HG02763 (cell line): ENCODE measurements around the gene SLIT3.

Experiments used
- ATAC-seq: cut with Tn5 transposase; IDR thresholded peaks from one replicate; pipeline ENCODE4 v1.9.1; 2021; ENCODE audit warnings: mild to moderate bottlenecking, moderate library complexity; ENCODE audit not compliant: unreplicated experiment

Gene SLIT3

DNA sequence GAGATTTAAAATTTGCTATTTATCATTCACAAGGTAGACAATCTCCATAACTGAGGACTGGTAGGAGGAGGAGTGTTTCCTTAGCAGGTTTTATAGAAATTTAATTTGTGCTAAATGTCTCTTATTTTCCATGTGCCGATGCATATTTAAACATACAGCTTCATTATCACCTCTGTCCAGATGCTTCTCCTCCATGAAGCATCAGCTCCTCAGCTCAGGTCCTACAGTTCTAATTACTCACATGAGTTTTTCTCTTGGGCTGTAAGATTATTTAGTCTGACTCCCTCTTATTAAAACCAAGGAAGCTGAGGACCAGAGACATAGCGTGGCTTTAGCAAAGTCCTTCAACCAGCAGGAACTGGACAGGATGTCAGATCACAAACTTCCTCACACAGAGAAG is 421.6 kb downstream of the SLIT3 start:
- ATAC-seq, result peak; percentile 4

- ATAC-seq, result no peak
Observed at GRCh38 chr5:168878135-168878745, 422.7 kb downstream of the SLIT3 start.

- ATAC-seq, result no peak
Observed at GRCh38 chr5:168877132-168877892, 423.6 kb downstream of the SLIT3 start.

DNA sequence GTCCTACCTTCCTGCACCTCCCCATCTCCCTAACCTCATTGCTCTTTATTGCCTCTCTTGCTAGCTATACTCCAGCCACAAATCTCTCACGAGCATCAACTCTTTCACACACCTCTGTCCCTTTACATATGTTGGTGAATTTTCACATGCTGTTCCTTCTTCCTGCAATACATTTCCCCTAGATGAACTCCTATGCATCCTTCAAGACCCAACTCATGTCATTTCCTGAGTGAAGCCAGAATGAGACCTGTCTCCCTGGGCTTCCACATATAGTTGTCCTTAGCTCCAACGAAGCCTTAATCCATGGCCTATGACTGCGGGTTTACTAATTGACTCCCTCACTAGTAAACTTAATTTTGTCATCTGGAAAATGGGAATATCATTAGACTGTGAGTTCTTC is 424.5 kb downstream of the SLIT3 start:
- ATAC-seq, result no peak

DNA sequence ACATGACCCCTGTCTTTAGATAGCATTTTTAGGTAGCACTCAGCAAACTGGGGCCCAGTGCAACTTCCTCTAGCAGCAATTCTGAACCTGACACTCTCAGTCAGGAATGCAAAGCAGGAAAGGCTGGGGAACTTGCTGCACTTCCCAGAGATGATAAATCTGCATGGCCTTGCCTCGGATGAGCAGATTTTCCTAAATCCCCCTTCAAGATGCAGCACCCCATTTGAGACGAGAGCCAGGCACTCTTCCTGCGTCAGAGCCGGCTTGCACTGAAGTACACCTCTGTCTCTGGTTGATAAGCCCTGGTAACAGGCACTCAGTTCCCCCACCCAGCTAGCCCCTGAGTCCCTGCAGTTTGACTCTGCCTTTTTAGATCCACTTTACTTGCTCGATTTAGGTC is 425.1 kb downstream of the SLIT3 start:
- no peak for ATAC-seq

- no peak for ATAC-seq
Observed at GRCh38 chr5:168874713-168875380, 426.1 kb downstream of the SLIT3 start.

DNA sequence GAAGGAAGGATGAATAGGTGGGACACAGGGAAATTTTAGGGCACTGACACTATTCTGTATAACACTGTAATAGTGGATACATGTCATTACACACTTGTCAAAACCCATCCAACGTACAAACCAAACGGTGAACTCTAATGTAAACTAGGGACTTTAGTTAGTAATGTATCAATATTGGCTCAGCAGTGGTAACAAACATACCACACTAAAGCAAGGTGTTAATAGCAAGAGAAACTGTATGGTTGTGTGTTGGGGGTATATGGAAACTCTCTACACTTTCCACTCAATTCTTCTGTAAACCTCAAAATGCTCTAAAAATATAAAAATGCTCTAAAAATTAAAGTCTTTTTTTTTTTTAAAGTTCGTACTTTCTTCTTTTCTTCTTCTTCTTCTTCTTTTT is 428.7 kb downstream of the SLIT3 start:
- ATAC-seq, result no peak

DNA sequence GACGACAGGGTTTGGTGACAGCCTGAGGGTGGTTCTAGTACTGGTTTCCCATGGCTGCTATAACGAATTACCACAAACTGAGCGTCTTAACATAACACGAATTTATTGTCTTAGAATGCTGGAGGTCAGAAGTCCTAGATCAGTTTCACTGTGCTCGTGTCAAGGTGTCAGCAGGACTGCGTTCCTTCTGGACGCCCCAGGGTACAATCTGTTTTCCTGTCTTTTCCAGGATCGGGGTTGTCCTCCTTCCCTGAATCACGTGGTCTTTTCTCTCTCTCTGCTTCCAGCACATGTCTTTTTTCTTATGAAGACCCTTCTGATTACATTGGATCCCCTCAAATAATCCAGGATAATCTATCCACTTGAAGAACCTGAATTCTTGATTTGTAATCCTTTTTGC is 430.0 kb downstream of the SLIT3 start:
- ATAC-seq, result no peak

- ATAC-seq, result no peak
Observed at GRCh38 chr5:168869615-168870227, 431.2 kb downstream of the SLIT3 start.

- no peak for ATAC-seq
Observed at GRCh38 chr5:168867241-168867640, 433.7 kb downstream of the SLIT3 start.

- ATAC-seq, result no peak
Observed at GRCh38 chr5:168865968-168866367, 435.0 kb downstream of the SLIT3 start.

GRCh38 chr5:168863021-168863420 is 437.9 kb downstream of the SLIT3 start:
- no peak for ATAC-seq

DNA sequence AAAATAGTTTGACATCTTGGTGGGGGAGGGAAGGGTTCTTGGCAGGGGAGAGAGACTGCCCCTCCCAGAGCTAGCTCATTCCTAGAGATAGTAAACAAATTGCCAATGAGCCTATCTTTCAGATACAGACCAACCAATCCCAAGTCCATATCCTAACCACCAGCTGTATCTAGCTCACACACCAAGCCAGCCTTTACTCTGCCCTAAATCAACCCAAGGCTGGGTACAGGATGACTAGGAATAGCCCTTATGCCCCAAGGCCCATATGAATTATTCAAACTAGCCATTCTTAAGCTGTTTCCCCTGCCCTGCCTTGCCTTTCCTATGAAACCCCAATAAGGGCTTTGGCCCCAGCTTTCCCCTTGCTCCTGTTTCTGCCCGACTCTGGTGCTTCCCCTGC is 440.4 kb downstream of the SLIT3 start:
- ATAC-seq, result no peak

DNA sequence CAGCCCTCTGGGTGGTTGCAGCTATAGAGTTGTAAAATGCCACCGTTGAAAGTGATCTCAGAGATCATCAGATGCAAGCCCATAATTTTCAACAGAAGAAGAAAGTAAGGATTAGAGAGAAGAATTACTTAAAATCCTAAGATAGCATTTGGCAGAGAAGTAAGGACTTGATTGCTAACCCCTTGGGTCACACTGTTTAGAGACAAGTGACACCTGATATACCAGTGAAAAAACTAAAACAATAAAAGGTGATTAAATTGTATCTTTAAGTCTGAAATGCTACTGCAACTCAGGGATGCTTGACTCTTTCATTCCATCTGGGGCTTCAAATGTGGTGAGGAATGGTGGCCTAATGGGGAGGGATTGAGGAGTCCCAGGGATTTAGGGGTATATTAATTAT is 440.9 kb downstream of the SLIT3 start:
- ATAC-seq, result no peak

GRCh38 chr5:168859471-168859870 is 441.5 kb downstream of the SLIT3 start:
- ATAC-seq, result no peak

DNA sequence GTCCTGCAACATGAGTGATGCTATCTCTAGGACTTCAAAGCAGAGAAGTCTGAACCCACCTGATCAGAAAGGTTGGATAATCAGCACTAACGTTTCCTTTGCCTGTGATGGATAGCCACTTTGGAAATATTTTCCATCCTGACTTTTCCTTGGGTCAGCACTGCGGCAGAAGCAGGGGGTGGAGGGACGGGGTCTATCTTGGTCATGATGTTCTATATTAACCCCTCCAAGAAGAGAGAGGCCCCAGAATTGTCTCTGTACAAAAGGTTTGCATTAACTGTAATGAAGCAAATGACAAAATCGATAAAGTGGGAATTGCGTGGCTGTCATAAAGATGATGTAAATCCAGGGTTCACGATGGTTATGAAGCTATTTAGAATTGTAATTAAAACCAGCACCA is 441.9 kb downstream of the SLIT3 start:
- no peak for ATAC-seq

DNA sequence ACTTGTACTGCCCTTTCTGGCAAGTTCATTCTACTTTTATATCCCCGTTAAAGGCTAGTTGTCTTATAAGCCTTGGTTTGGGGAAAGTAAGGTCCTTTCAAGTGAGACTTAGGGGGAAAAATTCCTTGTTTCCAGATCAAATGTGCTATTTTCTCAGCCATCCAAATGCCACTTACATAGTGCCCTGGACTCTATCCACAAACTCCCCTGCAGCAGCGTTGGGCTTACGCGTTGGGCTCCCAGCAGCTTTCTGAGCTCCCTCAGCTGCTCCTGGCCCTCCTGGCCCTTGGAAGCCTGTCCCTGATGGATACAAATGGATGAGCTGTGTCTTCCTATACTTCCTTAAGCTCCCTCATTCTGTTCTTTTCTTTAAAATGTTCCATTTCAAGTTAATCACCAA is 442.6 kb downstream of the SLIT3 start:
- ATAC-seq, result no peak

DNA sequence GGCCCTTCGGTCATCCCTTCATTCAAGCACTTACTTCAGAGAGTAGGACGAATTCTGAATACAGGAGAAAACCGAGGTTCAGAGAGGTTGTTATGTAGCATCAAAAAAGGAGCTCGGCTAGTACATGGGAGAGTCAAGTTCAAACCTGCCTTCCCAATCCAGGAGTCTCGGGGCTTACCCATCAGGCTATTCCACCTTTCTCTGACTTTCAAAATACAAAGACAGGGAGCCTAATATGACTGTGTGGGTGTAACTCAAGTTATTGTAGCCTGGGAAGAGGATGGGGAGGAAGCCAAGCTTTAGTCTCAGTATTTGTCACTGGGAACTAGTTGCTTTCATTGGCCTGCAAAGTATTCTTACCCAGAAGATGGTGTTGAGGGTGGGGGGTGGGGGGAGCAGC is 447.0 kb downstream of the SLIT3 start:
- ATAC-seq, result no peak

- ATAC-seq, result no peak
Observed at GRCh38 chr5:168852329-168852728, 448.6 kb downstream of the SLIT3 start.

DNA sequence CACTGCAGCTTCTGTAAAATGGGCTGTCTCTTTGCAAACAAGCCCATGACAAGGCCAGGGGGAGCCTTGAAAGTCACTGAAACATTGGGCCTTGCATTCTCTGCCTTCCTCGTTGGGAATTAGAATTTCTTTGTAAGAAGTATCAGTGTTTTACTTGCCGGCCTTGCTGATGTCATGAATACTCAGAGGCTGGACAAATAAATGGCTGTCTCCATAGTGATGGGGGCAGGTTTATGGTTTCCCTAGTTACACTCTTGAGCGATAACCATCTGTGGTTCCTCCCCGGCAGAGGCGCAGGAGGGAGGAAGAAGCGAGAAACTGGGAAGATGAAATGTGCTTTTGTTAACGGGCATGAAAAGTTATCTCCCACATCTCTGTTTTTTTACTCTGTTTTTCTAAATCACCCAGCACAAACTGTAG is 449.0 kb downstream of the SLIT3 start:
- ATAC-seq, result no peak

- ATAC-seq, result no peak
Observed at GRCh38 chr5:168850683-168851082, 450.3 kb downstream of the SLIT3 start.

DNA sequence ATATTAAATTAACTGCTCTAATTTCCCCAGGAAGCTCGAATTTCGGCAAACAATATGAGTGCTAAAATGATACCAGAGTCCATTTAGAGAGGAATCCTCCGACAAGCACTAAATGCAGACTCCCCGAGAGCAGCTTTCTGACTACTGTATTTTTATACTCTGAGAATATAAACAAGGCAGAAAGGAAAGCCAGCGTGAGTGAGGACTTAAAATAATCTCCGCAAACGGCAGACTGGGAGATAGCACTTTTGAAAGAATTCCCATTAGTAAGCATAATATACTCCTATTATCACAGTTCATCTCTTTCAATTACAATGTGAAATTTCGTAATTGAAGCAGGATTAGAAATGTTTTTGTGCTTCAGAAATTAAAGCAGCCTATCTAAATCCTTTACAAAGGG is 452.4 kb downstream of the SLIT3 start:
- ATAC-seq, result no peak
